ENCODE measurements around the gene FSTL4.

GRCh38 chr5:133471699-133472098, 140.6 kb downstream of the FSTL4 start:
- no peak for TF ChIP-seq CTCF (IDR thresholded peaks at IDR 0.05; ENCODE audit: low read length)
- TF ChIP-seq EZH2 (optimal IDR thresholded peaks at IDR 0.05; ENCODE audit: low read depth, low read length): no peak
- TF ChIP-seq EZH2phosphoT487 (IDR thresholded peaks at IDR 0.05; ENCODE audit: low read length): no peak
